SU-DHL-6 (cell line): ENCODE results near the gene SLFN12L.

Experiments used
- CTCF ChIP-seq: fragments of 200-600 bp; sonication (generic); IDR thresholded peaks from one replicate; pipeline ENCODE4 v1.5.1; 2017; ENCODE audit warnings: antibody characterized with exemption, mild to moderate bottlenecking, low read length, moderate library complexity; ENCODE audit not compliant: insufficient read depth, poor library complexity, severe bottlenecking
- EZH2phosphoT487 ChIP-seq: fragments of 200-600 bp; sonication (generic), shearing (Covaris generic); conservative IDR thresholded peaks from 2 replicates; pipeline ENCODE4 v1.6.1; 2018; ENCODE audit warnings: mild to moderate bottlenecking, antibody characterized with exemption, low read length, moderate library complexity, mixed read lengths

GRCh38 chr17:35467824-35468223 lies 69.7 kb downstream of the SLFN12L start:
- TF ChIP-seq EZH2phosphoT487 (no peak), CTCF (no peak)
